GM12878 (cell line): ENCODE data around the gene NR1D1.

Experiments
- ATF3 ChIP-seq: IDR thresholded peaks from 2 replicates; pipeline ENCODE4 v1.6.1; 2011; ENCODE audit warnings: low read depth, mild to moderate bottlenecking, low read length, moderate library complexity, borderline replicate concordance; ENCODE audit errors: extremely low read depth
- CTCF ChIP-seq, 3 experiments: IDR thresholded peaks in 2 of 3; conservative IDR thresholded peaks in 1 of 3; 2 replicates each; pipeline ENCODE4 v1.5.1; 2011; ENCODE audit warnings: low read depth in 3 of 3, low read length in 3 of 3, mild to moderate bottlenecking in 3 of 3, control low read depth in 2 of 3, moderate library complexity in 2 of 3, inconsistent platforms in 1 of 3, mixed read lengths in 1 of 3; ENCODE audit not compliant: control insufficient read depth in 2 of 3, insufficient read depth in 1 of 3; ENCODE audit errors: extremely low read depth in 1 of 3
- MAX ChIP-seq: IDR thresholded peaks from 2 replicates; pipeline ENCODE4 v1.6.1; 2012; ENCODE audit warnings: low read depth, low read length, improper control_type of control experiment
- PBX3 ChIP-seq: IDR thresholded peaks from 2 replicates; pipeline ENCODE4 v1.6.1; 2011; ENCODE audit warnings: mild to moderate bottlenecking, low read depth, low read length, moderate library complexity; ENCODE audit not compliant: insufficient replicate concordance
- POLR2A ChIP-seq: IDR thresholded peaks from 2 replicates; pipeline ENCODE4 v1.6.1; 2011; ENCODE audit warnings: low read depth, mild to moderate bottlenecking, low read length
- RAD21 ChIP-seq: IDR thresholded peaks from 2 replicates; pipeline ENCODE4 v1.6.1; 2011; ENCODE audit warnings: mild to moderate bottlenecking, low read depth, low read length, moderate library complexity; ENCODE audit not compliant: insufficient read depth
- RELA ChIP-seq: fragments of 450-650 bp; IDR thresholded peaks from 2 replicates; pipeline ENCODE4 v1.8.0; 2014; ENCODE audit warnings: borderline replicate concordance; ENCODE audit not compliant: partially characterized antibody
- SIN3A ChIP-seq: IDR thresholded peaks from 2 replicates; pipeline ENCODE4 v1.6.1; 2012; ENCODE audit warnings: low read depth, low read length, improper control_type of control experiment

DNA sequence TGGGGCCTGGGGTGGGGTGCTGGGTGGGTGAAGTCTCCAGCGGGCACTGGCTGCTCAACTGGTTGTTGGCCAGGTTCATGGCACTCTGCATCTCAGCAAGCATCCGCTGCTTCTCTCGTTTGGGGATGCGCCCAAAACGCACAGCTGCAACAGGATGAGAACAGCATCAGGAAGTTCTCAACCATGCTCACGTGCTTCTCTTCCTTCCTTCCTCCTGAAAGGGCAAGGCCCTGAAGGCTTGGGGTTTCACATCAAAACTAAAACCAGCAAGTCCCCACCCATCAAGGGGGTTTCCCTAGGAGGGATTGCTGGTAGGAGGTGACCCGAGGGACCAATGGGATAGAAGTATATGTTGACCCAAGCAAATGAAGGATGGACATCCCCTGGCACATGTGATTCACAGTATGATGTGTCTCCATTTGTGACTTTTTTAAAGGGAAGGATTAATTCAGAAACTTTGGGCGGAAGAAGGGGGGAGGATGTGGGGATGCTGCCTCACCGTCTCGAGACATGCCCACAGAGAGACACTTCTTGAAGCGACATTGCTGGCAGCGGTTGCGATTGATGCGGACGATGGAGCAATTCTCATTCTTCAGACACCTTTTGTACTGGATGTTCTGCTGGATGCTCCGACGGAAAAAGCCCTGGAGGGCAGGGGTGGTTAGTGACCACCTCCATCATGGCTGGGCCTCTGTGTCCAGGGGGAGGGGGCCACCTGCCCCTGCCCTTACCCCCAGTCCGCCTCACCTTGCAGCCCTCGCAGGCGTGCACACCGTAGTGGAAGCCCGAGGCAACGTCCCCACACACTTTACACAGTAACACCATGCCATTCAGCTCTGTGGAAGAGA, 4.2 kb downstream of the NR1D1 start:
- peak; percentile 57 for TF ChIP-seq POLR2A
- no peak for TF ChIP-seq PBX3
- TF ChIP-seq MAX: no peak; the same call in 1 of the 2 replicates
- TF ChIP-seq CTCF (IDR thresholded peaks at IDR 0.05 in 2 of 3, conservative IDR thresholded peaks at IDR 0.05 in 1 of 3; ENCODE audit: control insufficient read depth in 2 of 3, extremely low read depth in 1 of 3, insufficient read depth in 1 of 3, low read depth in 3 of 3, low read length in 3 of 3): no peak
- TF ChIP-seq RAD21: no peak
- peak; percentile 89 for TF ChIP-seq RELA
- peak; percentile 5; the same call in 1 of the 2 replicates for TF ChIP-seq ATF3
- TF ChIP-seq SIN3A: no peak
